IMR-90 (cell line): ENCODE data around the gene PCP4.

Source experiments
- CEBPB ChIP-seq: IDR thresholded peaks from 2 replicates; pipeline ENCODE4 v1.6.1; 2012; ENCODE audit warnings: low read depth, low read length, improper control_type of control experiment
- ELK1 ChIP-seq: fragments of 150-350 bp; IDR thresholded peaks from 2 replicates; pipeline ENCODE4 v1.6.1; 2016; ENCODE audit warnings: low read depth, mild to moderate bottlenecking, low read length, moderate library complexity, borderline replicate concordance
- FOS ChIP-seq: fragments of 150-350 bp; IDR thresholded peaks from 2 replicates; pipeline ENCODE4 v1.6.1; 2016; ENCODE audit warnings: low read depth, low read length
- MXI1 ChIP-seq: IDR thresholded peaks from 2 replicates; pipeline ENCODE4 v1.6.1; 2012; ENCODE audit warnings: low read depth, mild to moderate bottlenecking, low read length, moderate library complexity, borderline replicate concordance
- NFE2L2 ChIP-seq: fragments of 150-350 bp; IDR thresholded peaks from 2 replicates; pipeline ENCODE4 v1.6.1; 2016; ENCODE audit warnings: low read depth, mild to moderate bottlenecking, low read length
- POLR2A ChIP-seq: IDR thresholded peaks from 2 replicates; pipeline ENCODE4 v1.6.1; 2012; ENCODE audit warnings: mild to moderate bottlenecking, low read depth, low read length
- RAD21 ChIP-seq: IDR thresholded peaks from 2 replicates; pipeline ENCODE4 v1.6.1; 2012; ENCODE audit warnings: low read length, improper control_type of control experiment
- TF ChIP-seq, protein P1 (sequence below): conservative IDR thresholded peaks from 2 replicates; pipeline ENCODE4 v1.5.1; 2012; ENCODE audit warnings: mild to moderate bottlenecking, low read depth, low read length, improper control_type of control experiment
- TF ChIP-seq, protein P2 (sequence below): fragments of 150-350 bp; IDR thresholded peaks from 2 replicates; pipeline ENCODE4 v1.6.1; 2017; ENCODE audit warnings: mild to moderate bottlenecking, antibody characterized with exemption, low read length, low read depth

- TF ChIP-seq, protein P1, sequence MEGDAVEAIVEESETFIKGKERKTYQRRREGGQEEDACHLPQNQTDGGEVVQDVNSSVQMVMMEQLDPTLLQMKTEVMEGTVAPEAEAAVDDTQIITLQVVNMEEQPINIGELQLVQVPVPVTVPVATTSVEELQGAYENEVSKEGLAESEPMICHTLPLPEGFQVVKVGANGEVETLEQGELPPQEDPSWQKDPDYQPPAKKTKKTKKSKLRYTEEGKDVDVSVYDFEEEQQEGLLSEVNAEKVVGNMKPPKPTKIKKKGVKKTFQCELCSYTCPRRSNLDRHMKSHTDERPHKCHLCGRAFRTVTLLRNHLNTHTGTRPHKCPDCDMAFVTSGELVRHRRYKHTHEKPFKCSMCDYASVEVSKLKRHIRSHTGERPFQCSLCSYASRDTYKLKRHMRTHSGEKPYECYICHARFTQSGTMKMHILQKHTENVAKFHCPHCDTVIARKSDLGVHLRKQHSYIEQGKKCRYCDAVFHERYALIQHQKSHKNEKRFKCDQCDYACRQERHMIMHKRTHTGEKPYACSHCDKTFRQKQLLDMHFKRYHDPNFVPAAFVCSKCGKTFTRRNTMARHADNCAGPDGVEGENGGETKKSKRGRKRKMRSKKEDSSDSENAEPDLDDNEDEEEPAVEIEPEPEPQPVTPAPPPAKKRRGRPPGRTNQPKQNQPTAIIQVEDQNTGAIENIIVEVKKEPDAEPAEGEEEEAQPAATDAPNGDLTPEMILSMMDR: no peak
- TF ChIP-seq CEBPB: no peak
- TF ChIP-seq, protein P2, sequence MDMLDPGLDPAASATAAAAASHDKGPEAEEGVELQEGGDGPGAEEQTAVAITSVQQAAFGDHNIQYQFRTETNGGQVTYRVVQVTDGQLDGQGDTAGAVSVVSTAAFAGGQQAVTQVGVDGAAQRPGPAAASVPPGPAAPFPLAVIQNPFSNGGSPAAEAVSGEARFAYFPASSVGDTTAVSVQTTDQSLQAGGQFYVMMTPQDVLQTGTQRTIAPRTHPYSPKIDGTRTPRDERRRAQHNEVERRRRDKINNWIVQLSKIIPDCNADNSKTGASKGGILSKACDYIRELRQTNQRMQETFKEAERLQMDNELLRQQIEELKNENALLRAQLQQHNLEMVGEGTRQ: no peak
- no peak for TF ChIP-seq POLR2A
- TF ChIP-seq ELK1: no peak
- TF ChIP-seq MXI1: no peak
- TF ChIP-seq NFE2L2: no peak
- no peak for TF ChIP-seq RAD21
- TF ChIP-seq FOS: no peak
Observed at GRCh38 chr21:39818557-39818956, 48.7 kb upstream of the PCP4 start.
